Coronary artery (tissue), 2 donors: ENCODE measurements around the gene GBX1.

ENCODE experiments used
- DNase-seq: peaks from one replicate; pipeline ENCODE4 v3.0.0-alpha.2; 2017; ENCODE audit warnings: low spot score
- H3K27ac ChIP-seq, 2 donors: fragments of 200-600 bp; sonication (generic); one replicate each; pipeline ENCODE4 v1.5.1; 2016 to 2019
- H3K4me3 ChIP-seq: fragments of 200-600 bp; sonication (generic); 2 replicates; pipeline ENCODE4 v1.5.1; 2016; ENCODE audit warnings: mild to moderate bottlenecking, moderate library complexity
- CTCF ChIP-seq: fragments of 200-600 bp; sonication (generic); IDR thresholded peaks from one replicate; pipeline ENCODE4 v1.5.1; 2019; ENCODE audit warnings: antibody characterized with exemption

Gene GBX1

DNA sequence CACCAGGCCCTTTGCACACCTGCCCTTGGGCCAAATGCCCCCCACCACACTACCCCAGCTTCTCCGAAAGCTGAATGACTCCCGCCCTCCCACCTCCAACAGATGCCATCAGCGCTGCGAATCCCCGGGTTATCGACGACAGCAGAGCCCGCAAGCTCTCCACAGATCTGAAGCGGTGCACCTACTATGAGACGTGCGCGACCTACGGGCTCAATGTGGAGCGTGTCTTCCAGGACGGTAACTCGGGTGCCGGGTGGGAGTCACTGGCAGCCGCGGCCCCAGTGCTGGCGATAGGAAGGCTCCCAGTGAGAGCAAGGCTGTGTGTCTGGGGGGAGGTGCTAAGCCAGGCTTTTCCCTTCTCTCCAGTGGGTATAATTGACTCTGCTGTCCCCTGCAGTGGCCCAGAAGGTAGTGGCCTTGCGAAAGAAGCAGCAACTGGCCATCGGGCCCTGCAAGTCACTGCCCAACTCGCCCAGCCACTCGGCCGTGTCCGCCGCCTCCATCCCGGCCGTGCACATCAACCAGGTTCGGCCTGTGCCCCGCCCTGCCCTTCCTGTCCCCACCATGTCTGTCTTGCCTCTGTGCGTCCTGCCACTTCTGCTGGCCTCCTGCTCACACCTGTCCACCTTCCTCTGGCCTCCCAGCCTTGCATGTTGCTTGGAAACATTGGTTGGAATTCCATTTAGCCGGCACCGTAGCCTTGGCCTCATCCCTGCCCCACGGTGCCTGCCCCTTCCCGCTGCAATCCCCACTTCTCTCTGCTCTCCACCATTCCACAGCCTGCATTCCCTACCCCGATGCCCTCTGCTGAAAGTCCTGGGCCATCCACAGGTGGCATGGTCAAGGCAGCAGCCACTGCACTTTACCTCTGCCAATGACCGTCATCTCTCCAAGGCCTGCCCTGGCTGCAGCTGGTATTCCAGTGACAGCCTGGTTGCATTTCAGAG lies 49.1 kb downstream of the GBX1 start:
- Histone ChIP-seq H3K4me3 (no peak overlapping the region), H3K27ac (no peak overlapping the region)
- TF ChIP-seq CTCF: no peak
- DNase-seq: no peak

GRCh38 chr7:151117565-151117964 lies 49.9 kb downstream of the GBX1 start:
- DNase-seq: no peak
- Histone ChIP-seq H3K27ac (no peak overlapping the region), H3K4me3 (no peak overlapping the region)
- TF ChIP-seq CTCF: no peak

- no peak overlapping the region for H3K4me3 ChIP-seq
- no peak for DNase-seq
- no peak overlapping the region for H3K27ac ChIP-seq
- no peak for TF ChIP-seq CTCF
Measured at GRCh38 chr7:151116603-151117440, 50.7 kb downstream of the GBX1 start.

GRCh38 chr7:151115836-151116418 lies 51.6 kb downstream of the GBX1 start:
- DNase-seq: no peak
- peak overlapping the region; percentile 64 for H3K4me3 ChIP-seq
- H3K27ac ChIP-seq: no peak overlapping the region
- TF ChIP-seq CTCF: no peak

DNA sequence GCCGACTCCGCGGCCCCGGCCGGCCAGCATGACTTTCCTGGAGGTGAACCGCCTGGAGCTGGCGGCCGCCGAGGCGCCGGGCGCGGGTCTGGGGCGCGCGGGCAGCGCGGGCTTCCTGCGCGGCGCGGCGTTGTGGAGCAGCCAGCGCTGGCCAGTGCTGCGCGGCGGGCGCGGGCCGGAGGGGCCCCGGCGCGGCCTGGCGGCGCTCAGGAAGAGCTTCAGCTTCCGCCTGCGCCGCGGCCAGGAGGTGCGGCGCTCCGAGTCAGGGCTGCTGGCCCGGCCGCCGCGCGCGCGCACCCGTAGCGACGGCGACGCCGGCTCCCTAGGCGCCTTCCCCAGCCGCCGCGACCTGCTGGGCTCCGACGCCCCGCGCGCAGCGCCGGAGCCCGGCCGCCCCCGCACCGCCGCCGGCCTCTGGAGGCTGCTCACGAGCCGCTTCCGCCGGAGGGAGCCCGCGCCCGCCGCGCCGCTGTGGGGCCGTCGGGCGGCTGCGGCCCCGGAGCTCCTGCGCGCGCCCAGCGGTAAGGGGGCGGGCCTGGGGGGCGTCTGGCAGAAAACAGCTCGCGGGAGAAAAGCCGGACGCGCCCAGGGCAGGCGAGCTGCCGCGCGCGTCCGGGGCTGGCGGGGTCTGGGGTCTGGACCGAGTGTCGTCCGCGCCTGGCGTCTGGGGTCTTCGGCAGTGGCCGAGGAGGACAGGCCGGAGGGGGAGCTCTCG lies 52.2 kb downstream of the GBX1 start:
- TF ChIP-seq CTCF: no peak
- DNase-seq: no peak
- no peak overlapping the region for H3K27ac ChIP-seq
- H3K4me3 ChIP-seq: peak overlapping the region; percentile 64
